Loucy (cell line): ENCODE measurements around the gene LRP2BP.
"Not testable (repeated sequence)": the region's sequence is repeated elsewhere in the genome, so short reads cannot be mapped to it uniquely, and the experiment has no call there.

ENCODE experiments used
- CTCF ChIP-seq: fragments of 200-600 bp; sonication (generic); conservative IDR thresholded peaks from 2 replicates; pipeline ENCODE4 v1.5.1; 2014; ENCODE audit warnings: mild to moderate bottlenecking, antibody characterized with exemption, low read length
- EZH2phosphoT487 ChIP-seq: fragments of 200-600 bp; IDR thresholded peaks from 2 replicates; pipeline ENCODE4 v1.6.1; 2018; ENCODE audit warnings: antibody characterized with exemption, mild to moderate bottlenecking, moderate library complexity, borderline replicate concordance

- not testable (repeated sequence) for TF ChIP-seq CTCF, EZH2phosphoT487
Measured at GRCh38 chr4:185329879-185330510, 65.7 kb downstream of the LRP2BP start.
